GM18870 (cell line): ENCODE results near the gene VDR.
A peak's percentile ranks its signal among the peaks of the same experiment; 100 is the strongest.

ENCODE experiments used
- ATAC-seq: cut with Tn5 transposase; IDR thresholded peaks from one replicate; pipeline ENCODE4 v1.9.1; 2021; ENCODE audit warnings: moderate library complexity; ENCODE audit not compliant: unreplicated experiment

The VDR gene

DNA sequence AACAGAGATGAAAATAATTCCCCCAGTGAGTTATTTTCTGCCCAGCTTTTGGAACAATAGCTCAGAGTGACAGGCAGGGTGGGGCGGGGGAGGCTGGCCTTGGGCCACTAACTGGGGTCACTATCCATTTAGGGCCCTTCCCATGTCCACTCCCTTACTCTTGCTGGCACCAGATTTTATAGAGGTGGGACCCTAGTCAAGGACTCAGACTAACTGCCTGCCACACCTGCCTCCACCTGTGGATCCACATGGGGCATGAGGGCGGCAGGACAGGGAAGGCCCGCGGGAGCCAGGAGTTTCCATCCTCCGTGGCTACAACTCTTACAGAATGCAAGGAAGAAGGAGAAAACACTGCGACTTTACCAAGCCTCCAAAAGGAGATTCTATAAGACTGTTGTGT is 10.1 kb downstream of the VDR start:
- ATAC-seq = no peak

DNA sequence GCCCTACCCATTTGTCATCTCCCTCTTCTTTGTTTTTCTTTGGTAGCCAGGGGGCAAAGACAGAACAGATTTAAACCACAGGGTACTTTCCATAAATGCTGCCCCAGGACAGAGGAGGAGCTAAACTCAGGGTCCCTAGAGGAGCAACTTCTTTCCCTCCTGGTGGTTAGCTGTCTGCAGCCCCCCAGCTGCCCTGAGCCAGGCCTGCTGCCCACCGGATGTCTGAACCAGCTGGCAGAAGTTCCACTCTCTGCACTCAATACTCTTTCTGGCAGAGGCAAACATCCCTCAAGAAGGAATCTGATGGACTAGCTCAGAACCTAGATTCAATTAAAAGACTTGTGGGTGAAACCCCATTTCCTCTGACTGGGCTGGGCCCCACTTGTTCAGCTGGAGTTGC is 10.7 kb downstream of the VDR start:
- ATAC-seq = no peak

DNA sequence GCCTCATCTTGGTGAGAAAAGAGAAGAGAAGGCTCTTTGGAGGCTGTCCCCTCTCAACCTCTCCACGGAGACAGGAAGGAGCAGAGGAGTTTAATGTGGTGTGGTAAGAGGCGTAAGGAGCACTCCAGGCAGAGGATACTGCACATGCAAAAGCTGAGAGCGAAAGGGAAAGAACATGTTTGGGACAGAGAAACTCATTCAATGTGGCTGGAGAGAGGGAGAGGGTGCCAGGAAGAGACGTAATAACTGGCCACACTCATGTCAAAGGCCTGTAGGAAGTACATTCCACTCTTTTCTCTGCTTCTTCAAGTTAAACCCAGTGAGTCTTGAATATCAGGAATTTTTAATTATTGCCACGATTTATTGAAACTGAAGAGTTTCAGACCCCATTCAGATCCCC is 12.0 kb downstream of the VDR start:
- ATAC-seq = no peak

DNA sequence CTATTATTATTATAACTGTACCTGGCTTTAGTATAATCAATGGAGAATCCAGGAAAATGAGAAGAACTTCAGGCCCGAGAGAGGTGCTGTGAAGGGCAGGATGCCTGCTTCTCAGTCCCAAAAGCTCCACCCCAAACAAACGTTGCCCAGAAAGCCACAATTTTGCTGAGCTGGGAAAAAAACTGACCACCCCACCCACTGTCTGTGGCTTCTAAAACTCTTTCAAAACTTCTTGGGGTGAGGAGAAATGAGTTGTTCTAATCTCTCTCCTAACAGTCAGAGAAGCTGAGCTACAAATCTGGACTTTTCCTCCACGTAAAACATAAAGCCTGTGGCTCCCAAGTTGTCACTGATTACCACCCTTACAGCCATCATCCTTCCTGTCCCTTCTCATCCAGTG is 13.4 kb downstream of the VDR start:
- no peak for ATAC-seq

DNA sequence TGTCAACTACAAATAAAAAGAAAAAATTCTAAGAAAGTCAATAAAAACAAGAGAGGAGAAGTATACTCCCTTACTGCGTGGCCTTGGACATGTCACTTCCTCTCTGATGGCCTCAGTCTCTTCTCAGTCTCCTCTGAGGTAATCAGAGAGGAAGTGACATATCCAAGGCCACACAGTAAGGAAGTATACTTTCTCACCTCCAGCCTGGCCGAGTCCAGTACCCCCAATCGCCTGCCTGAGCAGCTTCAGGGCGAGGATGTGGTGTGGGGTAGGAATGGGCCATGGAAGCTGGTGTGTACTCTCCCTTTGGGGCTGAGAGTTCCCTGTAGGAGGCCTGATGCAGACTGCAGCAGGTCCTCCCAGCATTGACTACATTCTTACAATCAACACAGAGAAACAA is 15.8 kb downstream of the VDR start:
- no peak for ATAC-seq

DNA sequence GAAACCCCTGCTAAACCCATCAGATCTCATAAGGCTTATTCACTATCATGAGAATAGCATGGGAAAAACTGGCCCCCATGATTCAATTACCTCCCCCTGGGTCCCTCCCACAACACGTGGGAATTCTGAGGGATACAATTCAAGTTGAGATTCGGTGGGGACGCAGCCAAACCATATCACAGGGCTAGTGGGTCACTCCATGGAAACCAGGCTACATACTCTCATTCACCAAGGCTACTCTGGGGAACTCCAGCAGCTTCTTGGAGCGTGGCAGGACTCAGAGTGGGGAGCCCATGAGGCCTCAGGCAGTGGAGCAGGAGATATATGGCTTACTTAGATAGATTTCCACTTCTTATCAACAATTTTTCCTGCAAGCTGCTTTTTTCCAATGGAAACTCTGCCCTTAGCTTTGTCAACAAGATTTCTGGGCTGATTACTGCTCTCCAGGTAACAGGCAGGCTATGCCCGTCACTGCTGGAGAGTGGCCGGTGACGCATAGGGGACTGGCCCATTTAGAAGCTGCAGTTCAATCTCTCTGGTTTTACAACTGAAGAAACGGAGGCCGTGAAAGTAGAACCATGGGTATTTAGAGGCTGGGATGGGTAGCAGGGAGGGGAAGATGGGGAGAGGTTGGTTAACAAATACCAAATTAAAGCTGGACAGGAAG is 16.5 kb downstream of the VDR start:
- no peak for ATAC-seq

DNA sequence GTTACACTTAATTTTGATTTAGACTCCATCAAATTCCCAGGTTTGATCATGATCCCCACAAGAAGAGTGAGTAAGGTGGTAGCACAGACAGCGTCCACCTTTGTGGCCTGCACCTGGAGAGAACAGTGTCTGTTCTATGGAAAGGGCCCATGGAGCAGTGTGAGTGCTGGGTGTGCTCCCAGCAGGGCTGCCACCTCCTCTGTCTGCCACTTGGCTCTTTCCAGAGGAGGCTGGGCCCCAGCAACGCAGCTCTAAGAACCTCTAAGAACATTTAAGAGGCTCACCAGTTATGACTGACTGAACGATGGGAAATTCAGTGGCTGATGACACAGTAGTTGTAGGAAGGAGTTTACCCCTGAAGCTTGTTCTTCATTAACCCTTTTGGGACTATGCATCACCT is 17.3 kb downstream of the VDR start:
- no peak for ATAC-seq

DNA sequence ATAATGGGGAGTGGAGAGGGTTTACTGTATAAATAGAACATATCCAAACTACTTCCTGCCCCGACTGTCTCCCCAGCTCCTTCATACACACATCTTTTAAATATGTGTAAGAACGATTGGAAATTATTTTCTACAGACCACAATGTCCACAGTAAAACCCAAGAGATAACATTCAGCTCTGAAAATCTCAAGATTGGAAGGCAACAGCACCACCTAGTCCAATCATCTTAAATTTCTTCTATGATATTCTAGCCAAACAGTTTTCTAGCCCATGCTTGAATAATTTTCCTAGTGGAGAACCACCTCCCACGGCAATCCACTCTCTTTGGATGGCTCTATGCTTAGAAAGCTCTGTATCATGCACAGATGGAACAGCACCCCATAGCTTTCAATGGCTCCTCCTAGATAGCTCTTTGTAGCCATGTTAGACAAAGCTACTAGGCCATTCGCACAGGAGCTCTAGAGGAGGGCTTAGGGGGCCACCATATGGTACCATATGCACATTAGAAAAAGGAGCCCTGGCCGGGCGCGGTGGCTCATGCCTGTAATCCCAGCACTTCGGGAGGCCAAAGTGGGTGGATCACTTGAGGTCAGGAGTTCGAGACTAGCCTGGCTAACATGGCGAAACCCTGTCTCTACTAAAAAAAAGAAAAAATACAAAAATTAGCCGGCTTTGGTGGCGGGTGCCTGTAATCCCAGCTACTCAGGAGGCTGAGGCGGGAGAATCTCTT is 18.1 kb downstream of the VDR start:
- no peak for ATAC-seq

DNA sequence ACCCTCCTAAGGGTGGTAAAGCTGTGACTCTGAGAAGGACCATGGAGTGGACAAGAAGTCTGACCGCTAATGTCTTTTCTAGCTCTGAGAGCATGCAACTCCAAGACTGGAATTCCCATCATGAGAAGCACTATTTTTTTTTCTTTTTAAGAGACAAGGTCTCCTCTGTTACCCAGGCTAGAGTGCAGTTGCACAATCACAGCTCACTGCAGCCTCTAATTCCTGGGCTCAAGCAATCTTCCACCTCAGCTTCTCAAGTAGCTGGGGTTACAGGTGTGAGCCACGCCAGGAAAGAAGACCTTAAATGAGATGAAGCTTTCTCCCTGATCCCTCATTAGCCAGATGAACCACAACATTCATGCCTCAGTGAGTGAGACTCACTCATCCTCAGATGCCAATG is 19.2 kb downstream of the VDR start:
- no peak for ATAC-seq

DNA sequence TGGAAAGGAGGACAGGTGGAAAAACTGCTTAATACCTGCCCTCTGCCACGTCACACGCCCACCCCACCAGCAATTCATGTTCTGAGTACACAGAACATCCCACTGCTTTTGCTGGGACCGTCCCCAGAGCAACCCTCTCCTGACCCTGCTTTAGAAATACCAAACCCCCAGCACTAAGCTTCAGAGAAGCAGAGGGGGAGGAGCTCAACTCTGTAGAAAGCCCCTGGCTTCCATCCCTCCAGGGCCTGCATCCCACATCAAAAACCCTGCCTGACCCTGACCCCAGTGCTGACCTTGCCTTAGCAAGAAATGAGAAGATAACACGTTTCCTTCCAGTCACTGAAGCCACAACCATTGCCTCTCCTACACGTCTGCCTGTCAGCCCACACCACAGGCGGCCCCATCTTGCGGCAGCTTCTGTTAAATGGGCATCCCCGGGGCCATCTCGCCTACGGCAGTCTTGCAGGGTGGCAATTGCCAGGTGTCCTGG is 19.7 kb downstream of the VDR start:
- peak; percentile 39 for ATAC-seq

DNA sequence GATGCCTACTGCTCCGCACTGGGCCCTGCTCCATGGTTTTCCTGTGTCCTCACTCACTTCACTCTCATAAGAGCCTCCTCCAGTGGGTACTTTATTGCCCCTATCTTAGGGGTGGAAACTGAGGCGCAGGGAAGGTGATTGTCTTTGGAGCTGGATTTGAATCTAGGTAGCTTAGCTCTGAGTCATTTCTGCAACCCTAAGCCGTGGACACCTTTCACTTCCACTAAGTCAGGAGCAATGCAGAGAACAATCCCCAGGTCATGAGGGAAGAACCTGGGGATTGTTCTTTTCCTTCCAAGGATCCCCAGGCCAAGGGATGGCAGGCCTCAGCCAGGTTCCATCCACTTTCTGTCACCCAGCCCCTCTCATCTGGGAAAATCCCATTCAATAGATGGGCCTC is 20.3 kb downstream of the VDR start:
- ATAC-seq = no peak

DNA sequence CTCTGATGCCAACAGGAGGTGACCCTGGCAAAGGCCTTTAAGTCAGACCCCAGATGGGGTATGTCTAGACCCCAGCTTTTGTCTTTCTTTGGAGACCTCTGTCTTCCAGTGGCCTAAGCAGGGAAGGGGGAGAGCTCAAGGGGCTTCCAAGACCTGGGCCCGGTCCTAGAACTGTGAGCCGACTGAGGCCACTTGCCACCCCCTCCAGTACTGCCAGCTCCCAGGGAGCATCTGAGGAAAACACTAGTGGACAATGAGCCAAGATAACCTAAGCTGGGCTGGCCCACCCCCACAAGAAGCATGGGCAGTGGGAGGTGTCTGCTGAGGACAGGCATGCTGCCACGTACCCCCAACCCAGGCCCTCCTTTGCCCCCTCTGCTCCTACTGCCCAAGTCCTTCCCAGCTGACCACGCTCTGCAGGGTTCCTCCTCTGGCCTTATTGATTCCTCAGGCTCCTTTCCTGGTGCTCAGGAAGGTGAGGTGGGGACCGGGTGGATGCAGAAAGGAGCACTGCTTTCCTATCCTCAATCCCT is 21.1 kb downstream of the VDR start:
- no peak for ATAC-seq

DNA sequence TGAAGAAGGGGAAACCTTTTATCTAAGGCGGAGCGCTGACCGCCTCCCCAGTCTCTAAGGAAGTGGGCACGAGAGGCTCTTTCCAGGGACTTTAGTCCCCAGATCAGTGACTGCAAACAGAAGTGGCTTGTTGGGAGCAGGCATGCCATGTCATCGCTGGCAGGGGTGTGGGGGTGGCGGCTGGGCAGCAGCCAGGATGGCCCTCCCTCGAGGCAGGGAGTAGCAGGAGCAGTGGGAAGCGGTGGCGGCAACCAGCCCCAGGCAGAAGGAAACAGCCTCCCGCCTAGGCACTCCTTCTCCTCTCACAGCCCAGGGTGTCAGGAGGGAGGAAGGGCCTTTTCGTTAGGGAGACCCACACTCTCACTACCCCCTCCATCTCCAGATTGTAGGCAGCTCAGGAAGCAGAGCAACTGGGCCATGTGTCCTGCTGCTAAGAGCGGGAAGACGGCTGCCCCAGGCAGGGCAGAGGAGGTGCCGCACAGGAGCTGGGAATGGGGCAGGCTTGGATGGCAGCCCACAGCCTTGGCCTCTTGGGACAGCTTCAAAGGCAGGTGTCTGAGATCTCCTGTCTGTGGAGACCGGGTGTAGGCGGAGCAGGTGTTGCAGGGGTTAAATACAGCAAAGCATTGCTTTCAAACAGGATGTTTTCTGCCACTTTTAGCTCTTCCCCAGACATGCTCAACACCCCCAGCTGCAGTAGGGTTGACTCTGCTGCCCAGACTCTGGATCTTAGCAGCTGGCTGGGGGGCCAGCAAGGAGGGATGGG is 21.8 kb downstream of the VDR start:
- peak; percentile 78 for ATAC-seq

DNA sequence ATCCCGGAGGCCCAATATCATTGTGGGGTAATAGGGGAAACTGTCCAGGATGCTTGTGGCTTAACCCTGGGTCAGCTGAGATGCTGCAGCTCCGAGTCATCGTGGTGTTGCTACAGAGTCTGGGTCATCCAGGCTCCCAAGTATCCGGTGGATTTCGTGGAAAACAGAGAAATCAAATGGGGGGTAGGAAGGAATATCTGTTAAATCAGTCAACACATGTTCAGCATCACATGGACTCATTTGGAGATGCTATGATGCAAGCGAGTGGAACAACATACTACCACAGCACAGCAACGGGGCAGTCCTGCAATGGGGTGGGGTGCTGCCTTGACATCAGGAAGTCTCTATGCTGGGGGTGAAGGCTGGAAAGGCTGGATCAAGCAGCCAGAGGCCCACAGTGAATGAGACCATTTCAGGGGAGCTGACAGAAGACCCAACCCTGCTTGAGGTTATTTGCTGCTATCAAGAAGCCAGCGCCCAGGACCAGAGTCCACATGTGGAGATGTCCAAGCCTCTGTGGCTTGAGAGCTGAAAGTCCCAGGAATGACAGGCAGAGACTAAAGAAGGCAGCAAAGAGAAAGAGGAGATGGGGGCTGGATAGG is 22.9 kb downstream of the VDR start:
- ATAC-seq = no peak

DNA sequence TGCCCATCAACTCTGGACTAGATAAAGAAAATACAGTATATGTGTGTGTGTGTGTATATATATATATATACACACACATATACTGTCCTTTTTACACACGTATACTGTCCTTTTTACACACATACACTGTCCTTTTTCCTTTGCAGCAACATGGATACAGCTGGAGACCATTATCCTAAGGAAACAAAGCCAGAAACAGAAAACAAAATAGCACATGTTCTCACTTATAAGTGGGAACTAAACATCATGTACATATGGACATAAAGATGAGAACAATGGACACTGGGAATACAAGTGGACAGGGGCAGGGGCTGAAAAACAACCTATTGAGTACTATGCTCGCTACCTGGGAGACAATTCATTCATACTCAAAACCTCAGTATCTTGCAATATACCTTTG is 23.7 kb downstream of the VDR start:
- no peak for ATAC-seq

DNA sequence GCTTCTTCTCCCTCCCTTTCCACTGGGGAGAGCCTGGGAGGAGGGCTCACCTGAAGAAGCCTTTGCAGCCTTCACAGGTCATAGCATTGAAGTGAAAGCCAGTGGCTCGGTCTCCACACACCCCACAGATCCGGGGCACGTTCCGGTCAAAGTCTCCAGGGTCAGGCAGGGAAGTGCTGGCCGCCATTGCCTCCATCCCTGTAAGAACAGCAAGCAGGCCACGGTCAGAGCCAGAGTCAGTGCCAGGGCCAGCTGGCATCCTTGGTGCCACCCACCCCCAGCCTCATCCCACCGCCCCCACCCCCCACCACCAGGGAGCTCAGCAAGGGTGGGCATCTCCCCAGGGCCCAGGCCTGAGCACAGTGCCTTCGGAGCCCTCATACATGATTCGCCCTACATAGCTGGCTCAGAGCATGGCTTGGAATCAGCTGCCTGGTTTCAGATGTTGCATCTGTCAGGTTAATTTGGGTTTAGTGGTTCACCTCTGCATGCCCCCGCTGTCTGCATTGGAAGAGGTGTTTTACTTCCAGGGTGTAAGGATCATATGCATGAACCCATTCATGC is 25.8 kb downstream of the VDR start:
- no peak for ATAC-seq

DNA sequence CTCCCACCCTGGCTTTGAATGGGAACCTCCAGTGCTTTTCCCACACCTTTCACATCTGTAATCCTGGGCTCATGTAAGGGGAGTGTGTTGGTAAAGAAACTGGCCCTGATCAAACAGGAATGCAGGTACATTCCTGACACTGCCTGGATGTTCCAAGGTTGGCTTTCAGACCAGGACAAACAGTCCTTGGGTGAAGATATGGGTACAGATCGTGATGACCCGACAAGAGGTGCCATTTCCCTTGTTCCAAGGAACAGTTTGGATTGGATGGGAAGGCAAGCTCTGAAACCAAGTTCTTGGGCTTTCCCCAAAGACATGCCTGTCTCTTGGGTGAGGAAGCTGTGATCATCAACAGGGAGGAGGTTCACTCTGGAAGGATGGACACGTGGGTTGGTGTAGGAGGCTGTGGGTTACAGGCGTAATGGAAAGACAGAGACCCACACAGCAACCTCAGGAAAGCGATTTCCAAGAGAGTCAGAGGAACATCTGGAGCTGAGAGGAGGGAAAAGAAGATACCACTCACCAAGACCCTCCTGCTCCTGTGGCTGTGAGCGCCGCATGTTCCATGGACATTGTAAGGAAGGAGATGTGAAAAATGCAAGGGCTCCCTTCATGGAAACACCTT is 26.4 kb downstream of the VDR start:
- no peak for ATAC-seq

DNA sequence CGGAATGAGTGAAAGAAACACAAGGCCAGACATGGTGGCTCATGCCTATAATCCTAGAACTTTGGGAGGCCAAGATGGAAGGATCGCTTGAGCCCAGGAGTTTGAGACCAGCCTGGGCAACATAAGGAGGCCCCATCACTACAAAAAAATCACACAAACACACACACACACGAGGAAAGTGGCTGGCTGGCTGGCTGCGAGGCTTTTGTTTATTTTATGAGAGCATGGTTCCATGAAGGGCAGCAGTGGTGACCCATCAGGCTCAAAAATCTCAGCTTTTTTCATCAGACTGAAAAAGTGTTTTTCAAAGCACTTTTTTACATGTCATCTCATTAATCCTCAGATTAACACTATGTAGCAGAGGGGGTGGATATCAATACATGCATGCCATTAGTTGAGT is 27.7 kb downstream of the VDR start:
- ATAC-seq = no peak

DNA sequence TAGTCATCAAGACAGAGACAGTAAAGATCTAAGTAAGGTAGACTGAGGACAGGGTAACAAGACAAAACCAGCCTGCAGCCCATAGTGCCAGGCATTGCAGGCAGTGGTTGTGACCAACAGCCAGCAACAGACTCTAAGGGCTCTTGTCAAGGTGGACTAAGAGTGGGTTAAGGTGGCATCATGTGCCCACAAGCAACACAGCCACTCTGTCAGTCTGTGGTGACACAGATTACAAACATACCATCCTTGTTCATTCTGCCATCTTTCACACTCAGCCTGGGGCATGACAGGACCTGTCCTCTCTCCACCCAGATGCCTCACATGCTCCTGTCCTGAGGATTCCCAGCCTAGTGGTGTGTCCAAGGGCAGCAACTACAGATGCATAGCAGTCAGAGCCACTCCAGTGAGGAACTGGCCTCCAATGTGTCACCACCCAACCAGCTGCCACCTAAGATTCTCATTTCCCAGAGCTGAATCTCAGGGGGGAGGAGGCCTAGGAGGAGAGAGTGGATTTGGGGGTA is 28.3 kb downstream of the VDR start:
- no peak for ATAC-seq

DNA sequence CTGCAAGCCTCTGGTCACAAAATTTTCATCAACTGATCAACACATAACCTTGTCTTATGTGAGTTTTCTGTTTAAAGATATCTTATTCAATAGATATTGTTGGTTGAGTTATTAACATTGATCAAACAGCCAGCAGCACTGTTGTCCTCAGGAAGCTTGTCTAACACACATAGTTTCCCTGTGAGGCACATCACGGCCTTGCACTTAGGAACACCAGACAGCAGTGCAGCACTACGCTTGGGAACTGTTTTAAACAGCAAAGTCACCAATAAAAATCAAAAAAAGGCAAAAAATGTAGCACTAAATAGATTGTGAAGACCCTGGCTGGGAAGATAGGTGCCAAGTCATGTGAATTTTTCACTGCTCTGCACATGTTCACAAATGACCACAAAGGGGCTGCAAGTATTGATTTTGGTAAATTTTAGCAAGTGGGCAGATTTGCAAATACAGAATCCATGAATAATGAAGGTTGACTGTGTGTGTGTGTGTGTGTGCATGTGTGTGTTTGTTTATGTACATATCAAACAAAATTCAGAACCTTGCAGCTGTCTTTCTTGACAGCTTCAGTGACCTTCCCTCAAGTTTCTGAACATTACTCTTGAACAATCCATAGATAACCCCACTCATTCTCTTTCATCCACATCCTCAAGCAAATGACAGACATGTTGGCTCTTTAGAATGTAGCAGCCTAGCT is 28.9 kb downstream of the VDR start:
- ATAC-seq = no peak
